Measurements from ENCODE around the gene SLC25A25. TPM values are rescaled to one million over a fixed set of nuclear protein-coding genes. Genes with fewer than 3 reads are reported as not detected.

SLC25A25 gene
- total and polyA plus RNA-seq, 5 donors from 2014 or later, result 11.3 to 13.8 (median 12.0) TPM

DNA sequence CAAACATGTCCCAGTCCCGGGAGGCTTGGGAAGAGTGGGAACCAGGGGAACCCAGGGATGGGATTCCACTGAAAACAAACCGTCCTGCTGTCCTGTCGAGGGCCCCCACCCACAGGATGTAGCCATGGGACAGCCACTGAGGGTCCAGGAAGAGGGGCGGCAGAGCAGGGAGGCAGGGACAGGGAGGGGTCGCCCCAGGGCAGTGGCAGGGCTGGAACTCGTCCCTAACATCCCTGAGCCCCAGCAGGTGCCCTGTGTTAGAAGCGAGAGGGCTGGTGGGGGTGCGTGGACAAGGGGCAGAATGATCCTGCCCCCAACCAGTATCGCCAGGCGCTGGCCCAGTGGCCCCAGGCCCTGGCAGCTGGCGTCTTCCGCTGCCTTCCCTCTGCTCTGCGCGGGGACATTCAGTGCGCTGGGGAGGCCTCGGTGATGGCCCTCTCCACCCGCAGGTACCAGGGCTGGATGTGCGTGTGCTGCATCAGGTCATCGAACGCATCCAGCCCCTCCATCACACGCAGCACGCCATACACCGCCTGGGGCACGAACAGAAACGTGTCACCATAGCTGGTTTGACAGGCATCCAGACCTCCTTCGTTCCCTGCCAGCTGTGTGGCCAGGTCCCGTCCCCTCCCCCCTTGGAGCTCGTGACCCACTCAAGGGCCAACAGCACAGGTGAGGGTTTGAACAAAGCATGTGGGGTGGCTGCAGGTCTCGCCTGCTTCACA, 52.9 kb downstream of the SLC25A25 start:
- DNase-seq (no peak), ATAC-seq (ENCODE audit: low read depth in 2 of 2) (no peak)
- H3K9me3 Mint-ChIP-seq, result no peaks in the 10 kb centered on the region
- H3K9me3 ChIP-seq (ENCODE audit: control insufficient read depth in 2 of 2, low read length in 2 of 2), result no peaks in the 10 kb centered on the region
- H3K4me1 Mint-ChIP-seq, result peaks cover 3 to 23% (median 14%) of the 10 kb centered on the region in 4 donors
- peak overlapping the region in 1 of 3 donors; percentile 63 for H3K27ac Mint-ChIP-seq
- H3K27me3 ChIP-seq (ENCODE audit: control insufficient read depth, insufficient read depth, low read length), result no peaks in the 10 kb centered on the region
- peaks cover 20% of the 10 kb centered on the region for H3K4me1 ChIP-seq (ENCODE audit: control insufficient read depth, insufficient read depth, low read length, poor library complexity, severe bottlenecking)
- peak overlapping the region in 1 of 4 donors; percentile 7 for H3K4me3 Mint-ChIP-seq
- H3K36me3 Mint-ChIP-seq, result peaks cover 2% of the 10 kb centered on the region
- H3K36me3 ChIP-seq (ENCODE audit: control insufficient read depth, insufficient read depth, low read length), result peaks cover 22% of the 10 kb centered on the region
- H3K27me3 Mint-ChIP-seq, result no peaks in the 10 kb centered on the region
- H3K27ac ChIP-seq (ENCODE audit: insufficient read depth, low read length, poor library complexity, severe bottlenecking), result no peak overlapping the region
- H3K4me3 ChIP-seq (ENCODE audit: low read depth, low read length), result no peak overlapping the region

DNA sequence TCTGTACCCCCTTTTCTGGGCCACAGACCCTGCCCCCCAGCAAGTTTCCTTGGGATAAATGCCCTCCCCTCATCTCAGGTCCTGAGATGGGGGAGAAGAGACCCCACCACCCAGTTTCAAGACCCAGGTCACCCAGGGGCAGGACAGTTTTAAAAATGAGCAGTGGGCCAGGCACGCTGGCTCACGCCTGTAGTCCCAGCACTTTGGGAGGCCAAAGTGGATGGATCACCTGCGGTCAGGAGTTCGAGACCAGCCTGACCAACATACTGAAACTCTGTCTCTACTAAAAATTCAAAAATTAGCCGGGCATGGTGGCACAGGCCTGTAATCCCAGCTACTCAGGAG, 53.4 kb downstream of the SLC25A25 start:
- H3K36me3 ChIP-seq (ENCODE audit: control insufficient read depth, insufficient read depth, low read length), result peaks cover 22% of the 10 kb centered on the region
- Mint-ChIP-seq H3K27ac (no peak overlapping the region), H3K27me3 (no peaks in the 10 kb centered on the region), H3K4me1 (peaks cover 6 to 28% (median 17%) of the 10 kb centered on the region in 4 donors), H3K4me3 (peak overlapping the region in 1 of 4 donors; percentile 65), H3K9me3 (no peaks in the 10 kb centered on the region), H3K36me3 (peaks cover 2% of the 10 kb centered on the region)
- DNase-seq (no peak), ATAC-seq (ENCODE audit: low read depth in 2 of 2) (no peak)
- H3K9me3 ChIP-seq (ENCODE audit: control insufficient read depth in 2 of 2, low read length in 2 of 2), result no peaks in the 10 kb centered on the region
- no peaks in the 10 kb centered on the region for H3K27me3 ChIP-seq (ENCODE audit: control insufficient read depth, insufficient read depth, low read length)
- no peak overlapping the region for H3K27ac ChIP-seq (ENCODE audit: insufficient read depth, low read length, poor library complexity, severe bottlenecking)
- no peak overlapping the region for H3K4me3 ChIP-seq (ENCODE audit: low read depth, low read length)
- H3K4me1 ChIP-seq (ENCODE audit: control insufficient read depth, insufficient read depth, low read length, poor library complexity, severe bottlenecking), result peaks cover 25% of the 10 kb centered on the region

DNA sequence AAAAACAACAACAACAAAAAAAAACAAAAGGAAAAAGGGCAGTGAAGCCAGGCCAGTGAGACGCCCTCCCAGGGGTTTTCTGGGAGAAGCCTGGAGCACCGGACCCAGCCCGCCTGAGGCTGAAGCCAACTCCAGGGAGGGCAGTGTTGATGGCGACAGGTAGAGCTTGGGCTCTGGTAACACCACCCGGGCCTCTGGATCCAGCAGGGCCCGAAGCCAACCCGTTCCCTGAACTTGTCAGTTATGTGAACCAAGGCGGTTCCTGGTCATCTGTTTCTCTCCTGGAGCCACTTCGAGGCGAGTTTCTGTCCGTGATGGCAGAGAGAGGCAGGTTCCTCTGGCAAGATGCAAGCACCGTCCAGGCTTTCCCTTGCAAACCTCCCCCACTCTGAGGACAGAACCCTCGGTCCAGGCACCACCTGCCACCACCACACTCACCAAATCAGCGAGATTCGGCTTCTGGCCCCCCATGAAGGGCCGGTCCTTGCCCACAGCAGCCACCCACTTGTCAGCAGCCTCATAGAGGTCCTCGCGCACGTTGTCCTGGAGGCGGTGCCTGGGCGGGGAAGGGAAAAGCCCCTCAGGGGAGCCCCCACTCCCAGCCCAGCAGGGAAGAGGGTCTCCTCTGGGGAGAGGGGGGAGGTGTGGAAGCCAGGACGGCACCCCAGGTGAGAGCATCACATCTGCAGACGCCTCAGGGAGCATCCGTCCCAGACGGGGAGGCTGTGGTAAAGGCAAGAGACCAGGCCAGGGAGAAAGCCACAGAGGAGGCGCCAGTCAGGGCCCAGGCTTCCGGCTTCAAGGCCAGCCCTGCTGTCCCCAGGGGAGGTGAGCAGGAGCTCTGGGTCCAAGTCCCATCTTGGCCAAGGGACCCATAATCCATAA, 54.1 kb downstream of the SLC25A25 start:
- no peaks in the 10 kb centered on the region for H3K27me3 ChIP-seq (ENCODE audit: control insufficient read depth, insufficient read depth, low read length)
- no peaks in the 10 kb centered on the region for H3K9me3 ChIP-seq (ENCODE audit: control insufficient read depth in 2 of 2, low read length in 2 of 2)
- Mint-ChIP-seq H3K4me3 (peak overlapping the region in 1 of 4 donors; percentile 65), H3K4me1 (peaks cover 6 to 32% (median 17%) of the 10 kb centered on the region in 4 donors), H3K27me3 (no peaks in the 10 kb centered on the region), H3K36me3 (peaks cover 2% of the 10 kb centered on the region), H3K9me3 (no peaks in the 10 kb centered on the region), H3K27ac (no peak overlapping the region)
- ATAC-seq (ENCODE audit: low read depth in 2 of 2) (no peak), DNase-seq (no peak)
- peaks cover 32% of the 10 kb centered on the region for H3K4me1 ChIP-seq (ENCODE audit: control insufficient read depth, insufficient read depth, low read length, poor library complexity, severe bottlenecking)
- no peak overlapping the region for H3K4me3 ChIP-seq (ENCODE audit: low read depth, low read length)
- H3K36me3 ChIP-seq (ENCODE audit: control insufficient read depth, insufficient read depth, low read length), result peaks cover 22% of the 10 kb centered on the region
- no peak overlapping the region for H3K27ac ChIP-seq (ENCODE audit: insufficient read depth, low read length, poor library complexity, severe bottlenecking)

DNA sequence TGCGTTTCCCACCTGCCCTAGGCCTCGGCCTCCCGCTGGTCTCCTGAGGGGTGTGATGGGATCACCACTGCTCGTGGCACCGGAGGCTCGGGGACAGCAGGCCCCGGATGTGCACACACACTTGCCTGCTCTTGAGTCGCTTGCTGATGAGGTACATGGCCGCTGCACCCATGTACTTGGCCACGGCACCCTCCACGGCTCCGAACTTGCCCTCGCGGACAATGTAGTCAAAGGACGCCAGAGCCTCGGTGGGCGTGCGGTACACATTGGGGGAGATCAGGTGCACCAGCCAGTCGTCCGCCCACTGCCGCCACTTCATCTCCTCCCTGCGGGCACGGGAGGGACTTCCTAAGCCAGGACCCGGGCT, 54.8 kb downstream of the SLC25A25 start:
- H3K4me1 Mint-ChIP-seq, result peaks cover 1 to 28% (median 15%) of the 10 kb centered on the region in 4 donors
- peaks cover 22% of the 10 kb centered on the region for H3K36me3 ChIP-seq (ENCODE audit: control insufficient read depth, insufficient read depth, low read length)
- ATAC-seq (ENCODE audit: low read depth in 2 of 2) (no peak), DNase-seq (no peak)
- H3K27ac ChIP-seq (ENCODE audit: insufficient read depth, low read length, poor library complexity, severe bottlenecking), result no peak overlapping the region
- H3K9me3 Mint-ChIP-seq, result no peaks in the 10 kb centered on the region
- no peak overlapping the region for H3K27ac Mint-ChIP-seq
- no peaks in the 10 kb centered on the region for H3K27me3 ChIP-seq (ENCODE audit: control insufficient read depth, insufficient read depth, low read length)
- peaks cover 1% of the 10 kb centered on the region for H3K27me3 Mint-ChIP-seq
- no peaks in the 10 kb centered on the region for H3K9me3 ChIP-seq (ENCODE audit: control insufficient read depth in 2 of 2, low read length in 2 of 2)
- H3K4me1 ChIP-seq (ENCODE audit: control insufficient read depth, insufficient read depth, low read length, poor library complexity, severe bottlenecking), result peaks cover 33% of the 10 kb centered on the region
- H3K4me3 Mint-ChIP-seq, result peak overlapping the region in 1 of 4 donors; percentile 65
- no peak overlapping the region for H3K4me3 ChIP-seq (ENCODE audit: low read depth, low read length)
- peaks cover 3% of the 10 kb centered on the region for H3K36me3 Mint-ChIP-seq

DNA sequence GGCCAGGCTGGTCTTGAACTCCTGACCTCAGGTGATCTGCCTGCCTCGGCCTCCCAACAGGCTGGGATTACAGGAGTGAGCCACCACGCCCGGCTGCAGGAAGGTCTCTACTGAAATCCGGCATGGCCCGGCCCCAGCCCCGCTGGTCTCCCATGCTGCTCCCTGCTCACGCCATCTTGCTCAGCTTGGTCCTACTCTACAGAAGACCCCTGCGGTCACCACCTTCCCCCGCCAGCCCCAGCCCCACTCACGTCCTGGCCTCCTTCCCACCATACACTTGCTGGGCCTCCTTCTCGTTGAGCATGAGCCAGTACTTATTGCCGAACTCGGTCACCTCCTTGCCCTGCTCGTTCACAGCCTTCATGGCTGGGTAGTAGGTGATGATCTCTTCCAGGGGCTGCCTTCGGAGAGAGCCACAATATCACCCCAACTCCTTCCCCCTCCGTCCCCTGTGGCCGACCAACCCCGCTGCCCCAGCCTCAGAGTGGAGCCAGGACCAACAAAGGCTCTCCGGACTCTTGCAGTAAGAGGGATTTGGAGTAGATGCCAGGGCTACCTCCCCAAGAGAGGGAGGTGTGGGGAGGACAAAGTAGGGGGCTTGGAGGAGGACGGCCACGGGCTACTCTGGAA, 55.5 kb downstream of the SLC25A25 start:
- Mint-ChIP-seq H3K27me3 (peaks cover 7% of the 10 kb centered on the region), H3K4me1 (peaks cover 0 to 28% (median 17%) of the 10 kb centered on the region in 4 donors), H3K27ac (no peak overlapping the region), H3K9me3 (no peaks in the 10 kb centered on the region), H3K36me3 (peaks cover 5% of the 10 kb centered on the region), H3K4me3 (peak overlapping the region in 2 of 4 donors; percentile 38 to 82)
- DNase-seq (no peak), ATAC-seq (ENCODE audit: low read depth in 2 of 2) (no peak)
- no peaks in the 10 kb centered on the region for H3K27me3 ChIP-seq (ENCODE audit: control insufficient read depth, insufficient read depth, low read length)
- H3K27ac ChIP-seq (ENCODE audit: insufficient read depth, low read length, poor library complexity, severe bottlenecking), result no peak overlapping the region
- peaks cover 30% of the 10 kb centered on the region for H3K4me1 ChIP-seq (ENCODE audit: control insufficient read depth, insufficient read depth, low read length, poor library complexity, severe bottlenecking)
- no peaks in the 10 kb centered on the region for H3K9me3 ChIP-seq (ENCODE audit: control insufficient read depth in 2 of 2, low read length in 2 of 2)
- no peak overlapping the region for H3K4me3 ChIP-seq (ENCODE audit: low read depth, low read length)
- H3K36me3 ChIP-seq (ENCODE audit: control insufficient read depth, insufficient read depth, low read length), result peaks cover 22% of the 10 kb centered on the region

DNA sequence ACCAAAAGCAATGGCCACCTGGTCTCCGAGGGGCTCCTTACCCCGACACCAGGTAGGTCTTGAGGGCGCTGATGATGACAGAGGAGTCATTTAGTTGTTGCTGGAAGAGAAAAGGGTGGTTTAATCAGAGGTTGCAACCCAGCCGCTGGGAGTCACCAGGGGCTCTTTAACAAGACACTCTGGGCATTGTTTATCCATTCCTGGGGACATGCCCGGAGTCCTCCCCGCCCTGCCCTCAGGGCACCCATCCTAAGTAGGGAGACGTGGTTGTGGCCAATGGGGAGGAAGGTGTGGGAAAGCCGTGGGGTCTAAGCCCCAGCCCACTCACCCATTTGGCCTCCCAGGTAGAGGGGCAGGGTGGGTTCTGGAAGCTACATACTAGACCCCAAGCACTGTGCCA, 56.4 kb downstream of the SLC25A25 start:
- Histone ChIP-seq H3K27ac (ENCODE audit: insufficient read depth, low read length, poor library complexity, severe bottlenecking) (no peak overlapping the region), H3K4me1 (ENCODE audit: control insufficient read depth, insufficient read depth, low read length, poor library complexity, severe bottlenecking) (peaks cover 38% of the 10 kb centered on the region), H3K4me3 (ENCODE audit: low read depth, low read length) (no peak overlapping the region), H3K27me3 (ENCODE audit: control insufficient read depth, insufficient read depth, low read length) (no peaks in the 10 kb centered on the region), H3K36me3 (ENCODE audit: control insufficient read depth, insufficient read depth, low read length) (peaks cover 22% of the 10 kb centered on the region), H3K9me3 (ENCODE audit: control insufficient read depth in 2 of 2, low read length in 2 of 2) (no peaks in the 10 kb centered on the region)
- peaks cover 0 to 1% (median 0%) of the 10 kb centered on the region in 7 donors for H3K9me3 Mint-ChIP-seq
- H3K4me1 Mint-ChIP-seq, result peaks cover 0 to 34% (median 22%) of the 10 kb centered on the region in 4 donors
- ATAC-seq (ENCODE audit: low read depth in 2 of 2) (no peak), DNase-seq (no peak)
- H3K4me3 Mint-ChIP-seq, result peak overlapping the region in 3 of 4 donors; percentile 82 to 88 (median 85)
- H3K36me3 Mint-ChIP-seq, result peaks cover 5% of the 10 kb centered on the region
- H3K27ac Mint-ChIP-seq, result no peak overlapping the region
- H3K27me3 Mint-ChIP-seq, result peaks cover 7% of the 10 kb centered on the region

DNA sequence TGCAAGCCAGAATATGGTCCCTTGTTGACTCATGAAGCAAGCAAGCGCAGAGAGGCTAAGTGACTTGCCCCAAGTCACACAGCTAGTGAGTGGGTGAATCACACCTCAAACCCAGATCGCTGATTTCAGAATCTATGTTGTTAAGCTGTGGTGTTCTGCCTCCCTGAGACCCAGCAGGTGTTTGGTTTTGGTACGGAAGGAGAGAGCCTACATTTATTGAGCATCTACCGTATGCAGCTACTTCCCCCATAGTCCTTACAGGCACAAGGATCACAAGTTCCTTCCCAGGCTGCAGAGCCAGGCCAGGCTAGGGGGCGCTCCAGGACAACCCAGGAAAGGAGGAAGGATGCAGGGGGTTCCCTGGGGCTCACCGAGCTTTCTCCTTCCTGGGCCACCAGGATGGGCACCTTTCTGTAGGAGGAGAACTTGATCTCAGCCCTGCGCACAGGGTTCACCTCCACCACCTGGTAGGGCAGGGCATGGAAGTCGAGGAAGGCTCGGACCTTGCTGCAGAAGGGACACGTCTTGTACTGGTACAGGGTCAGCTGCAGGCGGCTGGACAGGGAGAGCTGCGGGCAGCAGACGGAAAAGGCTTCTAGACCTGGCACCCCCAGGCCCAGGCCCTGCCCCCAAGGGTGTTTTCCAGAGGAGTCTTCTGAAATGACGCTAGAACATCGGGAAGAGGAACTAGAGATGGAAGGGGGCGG, 57.0 kb downstream of the SLC25A25 start:
- Histone ChIP-seq H3K27me3 (ENCODE audit: control insufficient read depth, insufficient read depth, low read length) (no peaks in the 10 kb centered on the region), H3K9me3 (ENCODE audit: control insufficient read depth in 2 of 2, low read length in 2 of 2) (no peaks in the 10 kb centered on the region), H3K4me3 (ENCODE audit: low read depth, low read length) (no peak overlapping the region), H3K27ac (ENCODE audit: insufficient read depth, low read length, poor library complexity, severe bottlenecking) (no peak overlapping the region), H3K36me3 (ENCODE audit: control insufficient read depth, insufficient read depth, low read length) (peaks cover 22% of the 10 kb centered on the region), H3K4me1 (ENCODE audit: control insufficient read depth, insufficient read depth, low read length, poor library complexity, severe bottlenecking) (peaks cover 38% of the 10 kb centered on the region)
- no peak for ATAC-seq (ENCODE audit: low read depth in 2 of 2)
- Mint-ChIP-seq H3K27me3 (peaks cover 7% of the 10 kb centered on the region), H3K27ac (peak overlapping the region; percentile 25 to 49 (median 26)), H3K4me3 (peak overlapping the region; percentile 55 to 88 (median 84)), H3K9me3 (peaks cover 0 to 1% (median 0%) of the 10 kb centered on the region in 7 donors), H3K4me1 (peaks cover 0 to 39% (median 25%) of the 10 kb centered on the region in 4 donors), H3K36me3 (peaks cover 5% of the 10 kb centered on the region)
- peak in 1 of 3 donors; percentile 48 for DNase-seq

Data from CD4-positive, CD25-positive, alpha-beta regulatory T cell (primary cell).